H9 (cell line): ENCODE measurements around the gene MRPL18. TPM values are rescaled to one million over a fixed set of nuclear protein-coding genes. Genes with fewer than 3 reads are reported as not detected.

ENCODE experiments used
- DNase-seq: peaks from one replicate; pipeline ENCODE4 v3.0.0-alpha.2; 2017
- H2AFZ ChIP-seq: one replicate; pipeline ENCODE4 v1.6.1; 2013; ENCODE audit warnings: mild to moderate bottlenecking, low read length, control low read depth, moderate library complexity
- H2AK5ac ChIP-seq: 2 replicates; pipeline ENCODE4 v1.6.1; 2013; ENCODE audit warnings: low read length, control low read depth, mixed read lengths; ENCODE audit not compliant: insufficient read length
- H2BK120ac ChIP-seq: one replicate; pipeline ENCODE4 v1.6.1; 2013; ENCODE audit warnings: low read depth, mild to moderate bottlenecking, low read length, control low read depth, inconsistent platforms; ENCODE audit not compliant: poor library complexity, severe bottlenecking
- H2BK12ac ChIP-seq: 2 replicates; pipeline ENCODE4 v1.6.1; 2013; ENCODE audit warnings: low read length, control low read depth, mixed read lengths, low read depth; ENCODE audit not compliant: insufficient read length
- H2BK15ac ChIP-seq: 2 replicates; pipeline ENCODE4 v1.6.1; 2013; ENCODE audit warnings: low read depth, low read length, control low read depth
- H2BK20ac ChIP-seq: one replicate; pipeline ENCODE4 v1.6.1; 2013; ENCODE audit warnings: low read depth, mild to moderate bottlenecking, low read length, control low read depth, inconsistent platforms; ENCODE audit not compliant: poor library complexity, severe bottlenecking
- H2BK5ac ChIP-seq: 2 replicates; pipeline ENCODE4 v1.6.1; 2013; ENCODE audit warnings: low read length, control low read depth, mixed read lengths; ENCODE audit not compliant: insufficient read length
- H3K14ac ChIP-seq: 2 replicates; pipeline ENCODE4 v1.6.1; 2013; ENCODE audit warnings: low read length, control low read depth; ENCODE audit not compliant: insufficient read depth
- H3K18ac ChIP-seq: 2 replicates; pipeline ENCODE4 v1.6.1; 2013; ENCODE audit warnings: low read depth, mild to moderate bottlenecking, mixed read lengths, low read length, control low read depth; ENCODE audit not compliant: insufficient read length
- H3K23ac ChIP-seq: 2 replicates; pipeline ENCODE4 v1.6.1; 2013; ENCODE audit warnings: low read length, control low read depth, mixed read lengths, low read depth; ENCODE audit not compliant: insufficient read length
- H3K23me2 ChIP-seq: 2 replicates; pipeline ENCODE4 v1.6.1; 2013; ENCODE audit warnings: low read depth, mild to moderate bottlenecking, mixed read lengths, low read length, control low read depth; ENCODE audit not compliant: insufficient read length, poor library complexity, severe bottlenecking
- H3K27ac ChIP-seq: 2 replicates; pipeline ENCODE4 v1.5.1; 2013; ENCODE audit warnings: low read length, control low read depth, mixed read lengths, low read depth; ENCODE audit not compliant: insufficient read length
- H3K27me3 ChIP-seq: 2 replicates; pipeline ENCODE4 v1.6.1; 2013; ENCODE audit warnings: low read length, control low read depth, inconsistent platforms; ENCODE audit not compliant: insufficient read depth
- H3K4ac ChIP-seq: 2 replicates; pipeline ENCODE4 v1.6.1; 2013; ENCODE audit warnings: low read depth, mild to moderate bottlenecking, control low read depth, inconsistent platforms, low read length, moderate library complexity
- H3K4me1 ChIP-seq: 2 replicates; pipeline ENCODE4 v1.6.1; 2013; ENCODE audit warnings: low read length, control low read depth, inconsistent platforms; ENCODE audit not compliant: insufficient read depth
- H3K4me2 ChIP-seq: 2 replicates; pipeline ENCODE4 v1.6.1; 2013; ENCODE audit warnings: low read length, control low read depth, mixed read lengths; ENCODE audit not compliant: insufficient read length, insufficient read depth
- H3K56ac ChIP-seq: 2 replicates; pipeline ENCODE4 v1.6.1; 2013; ENCODE audit warnings: low read depth, mild to moderate bottlenecking, mixed read lengths, low read length, control low read depth; ENCODE audit not compliant: insufficient read length
- H3K79me1 ChIP-seq: 2 replicates; pipeline ENCODE4 v1.6.1; 2013; ENCODE audit warnings: low read depth, mild to moderate bottlenecking, moderate library complexity, low read length, control low read depth, inconsistent platforms; ENCODE audit not compliant: insufficient read depth, poor library complexity, severe bottlenecking
- H3K79me2 ChIP-seq: 2 replicates; pipeline ENCODE4 v1.6.1; 2013; ENCODE audit warnings: low read length, control low read depth, inconsistent platforms; ENCODE audit not compliant: insufficient read depth
- H3K9ac ChIP-seq: 2 replicates; pipeline ENCODE4 v1.6.1; 2013; ENCODE audit warnings: low read length, control low read depth, mixed read lengths; ENCODE audit not compliant: insufficient read length; ENCODE audit errors: extremely low read depth
- H3K9me3 ChIP-seq: one replicate; pipeline ENCODE4 v1.6.1; 2013; ENCODE audit warnings: low read depth, low read length, inconsistent platforms; ENCODE audit not compliant: control insufficient read depth
- H3T11ph ChIP-seq: one replicate; pipeline ENCODE4 v1.6.1; 2013; ENCODE audit warnings: mild to moderate bottlenecking, low read length, control low read depth, inconsistent platforms
- H4K20me1 ChIP-seq: one replicate; pipeline ENCODE4 v1.6.1; 2013; ENCODE audit not compliant: control insufficient read depth, insufficient read length, insufficient read depth
- H4K5ac ChIP-seq: 2 replicates; pipeline ENCODE4 v1.6.1; 2013; ENCODE audit warnings: low read depth, mild to moderate bottlenecking, mixed read lengths, low read length, control low read depth; ENCODE audit not compliant: insufficient read length
- H4K8ac ChIP-seq: replicated peaks from 2 replicates; pipeline ENCODE4 v1.6.1; 2013; ENCODE audit warnings: low read length, control low read depth, mixed read lengths, low read depth; ENCODE audit not compliant: insufficient read length
- H4K91ac ChIP-seq: 2 replicates; pipeline ENCODE4 v1.6.1; 2013; ENCODE audit warnings: low read depth, mild to moderate bottlenecking, moderate library complexity, mixed read lengths, low read length, control low read depth; ENCODE audit not compliant: insufficient read length
- H3K27ac Mint-ChIP-seq, 3 experiments: 2 replicates in 2 of 3; 3 replicates in 1 of 3; pipeline ENCODE4 v1.8.0; 2020 to 2021; ENCODE audit warnings: mixed read lengths in 3 of 3, mild to moderate bottlenecking in 1 of 3, moderate library complexity in 1 of 3
- H3K27me3 Mint-ChIP-seq: 2 replicates; pipeline ENCODE4 v1.8.0; 2021; ENCODE audit warnings: low read depth, mild to moderate bottlenecking, moderate library complexity, mixed read lengths
- H3K36me3 Mint-ChIP-seq, 3 experiments: 2 replicates in 2 of 3; 3 replicates in 1 of 3; pipeline ENCODE4 v1.8.0; 2020 to 2021; ENCODE audit warnings: low read depth in 3 of 3, mixed read lengths in 3 of 3; ENCODE audit not compliant: insufficient read depth in 1 of 3
- H3K4me1 Mint-ChIP-seq, 2 experiments: 2 replicates each; pipeline ENCODE4 v1.8.0; 2020; ENCODE audit warnings: mixed read lengths in 2 of 2
- H3K4me3 Mint-ChIP-seq, 2 experiments: 2 replicates in 1 of 2; 3 replicates in 1 of 2; pipeline ENCODE4 v1.8.0; 2020 to 2021; ENCODE audit warnings: mild to moderate bottlenecking in 2 of 2, mixed read lengths in 2 of 2, moderate library complexity in 1 of 2
- H3K9me3 Mint-ChIP-seq, 2 experiments: 2 replicates in 1 of 2; 3 replicates in 1 of 2; pipeline ENCODE4 v1.8.0; 2020; ENCODE audit warnings: mild to moderate bottlenecking in 2 of 2, mixed read lengths in 2 of 2, moderate library complexity in 1 of 2
- CTCF ChIP-seq: fragments of 200-600 bp; sonication (generic); conservative IDR thresholded peaks from 3 replicates; pipeline ENCODE4 v1.8.0; 2021; ENCODE audit warnings: antibody characterized with exemption, mild to moderate bottlenecking
- WGBS: extraction: QIAGEN DNeasy Blood & Tissue Kit; methylation state at CpG from one replicate; pipeline ENCODE4 v1.1.7; 2013; ENCODE audit warnings: missing lambda C conversion rate, low lambda C conversion rate, mixed read lengths; ENCODE audit not compliant: insufficient read length; ENCODE audit errors: extremely low coverage; 5-methylcytosine and 5-hydroxymethylcytosine counted together
- total RNA-seq: library from RNA; stranded (reverse); gene quantifications from 2 replicates; pipeline ENCODE4 v1.2.1, GENCODE V29; 2021

Gene MRPL18
- total RNA-seq, 1 experiment from 2014 or later = 88.8 TPM

DNA sequence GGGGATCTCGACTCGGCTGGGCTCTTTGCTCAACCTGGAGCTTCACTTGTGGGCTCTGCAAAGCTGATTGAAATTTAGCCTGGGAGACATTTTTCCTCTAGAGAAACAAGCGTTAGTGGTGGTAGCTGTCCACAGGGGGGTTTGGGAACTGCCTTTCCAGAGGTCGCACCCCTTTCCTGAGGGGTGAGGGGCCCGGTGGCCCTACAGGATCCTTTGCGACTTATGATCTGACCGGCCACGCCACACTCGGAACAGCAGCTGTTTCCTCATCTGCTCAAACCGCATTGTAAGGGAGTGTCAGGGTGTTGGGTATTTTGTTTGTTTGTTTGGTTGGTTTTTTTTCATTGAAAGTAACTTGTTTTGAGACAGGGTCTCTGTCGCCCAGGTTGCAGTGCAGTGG is 30.9 kb downstream of the MRPL18 start:
- no peak overlapping the region for H3K23ac ChIP-seq
- no peak overlapping the region for H3K56ac ChIP-seq
- no peak overlapping the region for H3K27ac ChIP-seq
- H3K14ac ChIP-seq = no peak overlapping the region
- H2BK120ac ChIP-seq = no peak overlapping the region
- H3K4me3 Mint-ChIP-seq = no peak overlapping the region
- no peak overlapping the region for H3K4ac ChIP-seq
- no peak overlapping the region for H4K91ac ChIP-seq
- WGBS = no CpG with 5 or more reads among the region's 11 CpGs
- H3K4me2 ChIP-seq = no peak overlapping the region
- no peak overlapping the region for H3K27ac Mint-ChIP-seq
- no peaks in the 10 kb centered on the region for H3K23me2 ChIP-seq
- H3K18ac ChIP-seq = no peak overlapping the region
- no peak overlapping the region for H3T11ph ChIP-seq
- H2AFZ ChIP-seq = no peak overlapping the region
- no peak overlapping the region for H4K8ac ChIP-seq
- no peak for DNase-seq
- H3K9me3 ChIP-seq = no peaks in the 10 kb centered on the region
- H2AK5ac ChIP-seq = no peak overlapping the region
- H3K36me3 Mint-ChIP-seq = no peaks in the 10 kb centered on the region; a peak in 1 of 7 replicates
- no peak overlapping the region for H2BK12ac ChIP-seq
- no peaks in the 10 kb centered on the region; the same call in none of the 2 replicates for H3K27me3 Mint-ChIP-seq
- H3K27me3 ChIP-seq = no peaks in the 10 kb centered on the region
- no peaks in the 10 kb centered on the region for H3K4me1 ChIP-seq
- H4K5ac ChIP-seq = no peak overlapping the region
- H3K4me1 Mint-ChIP-seq = peaks cover 18 to 22% of the 10 kb centered on the region in 2 experiments
- H3K9ac ChIP-seq = no peak overlapping the region
- H2BK5ac ChIP-seq = no peak overlapping the region
- no peak overlapping the region for H2BK20ac ChIP-seq
- no peaks in the 10 kb centered on the region for H3K79me2 ChIP-seq
- H4K20me1 ChIP-seq = no peaks in the 10 kb centered on the region
- H3K9me3 Mint-ChIP-seq = no peaks in the 10 kb centered on the region
- TF ChIP-seq CTCF = no peak
- no peak overlapping the region for H2BK15ac ChIP-seq
- no peaks in the 10 kb centered on the region for H3K79me1 ChIP-seq
